Measurements from ENCODE around the gene PARD3. TPM values are rescaled to one million over a fixed set of nuclear protein-coding genes. Genes with fewer than 3 reads are reported as not detected.
"Not testable (repeated sequence)": the region's sequence is repeated elsewhere in the genome, so short reads cannot be mapped to it uniquely, and the experiment has no call there.

PARD3 gene
- total RNA-seq, 2 donors from 2014 or later = 41.7 to 48.8 TPM

- no peak for TF ChIP-seq CTCF (IDR thresholded peaks at IDR 0.05)
- H3K27me3 ChIP-seq = no peaks in the 10 kb centered on the region
- H3K36me3 ChIP-seq = no peaks in the 10 kb centered on the region
- H3K27ac ChIP-seq = no peak overlapping the region
- H3K9me3 ChIP-seq = no peaks in the 10 kb centered on the region
- intact Hi-C loops (cut with DNase I) = no loop called here
- no peak for DNase-seq
- H3K4me1 ChIP-seq = peaks cover 4% of the 10 kb centered on the region
- no peak overlapping the region for H3K9ac ChIP-seq (ENCODE audit: low read depth in 2 of 2, low read length in 2 of 2)
- no peak overlapping the region for H3K4me3 ChIP-seq
These were observed 165.7 kb downstream of the PARD3 start for GRCh38 chr10:34649385-34649784.

GRCh38 chr10:34648919-34649318 is 166.2 kb downstream of the PARD3 start:
- DNase-seq = no peak
- no peaks in the 10 kb centered on the region for H3K9me3 ChIP-seq
- H3K4me1 ChIP-seq = no peaks in the 10 kb centered on the region
- H3K4me3 ChIP-seq = no peak overlapping the region
- no peak overlapping the region for H3K27ac ChIP-seq
- no peak for TF ChIP-seq CTCF (IDR thresholded peaks at IDR 0.05)
- intact Hi-C loops (cut with DNase I) = no loop called here
- H3K36me3 ChIP-seq = no peaks in the 10 kb centered on the region
- no peaks in the 10 kb centered on the region for H3K27me3 ChIP-seq
- H3K9ac ChIP-seq (ENCODE audit: low read depth in 2 of 2, low read length in 2 of 2) = no peak overlapping the region

GRCh38 chr10:34647875-34648865 is 166.9 kb downstream of the PARD3 start:
- Histone ChIP-seq H3K27ac (no peak overlapping the region), H3K4me1 (no peaks in the 10 kb centered on the region), H3K36me3 (no peaks in the 10 kb centered on the region), H3K4me3 (no peak overlapping the region), H3K9me3 (no peaks in the 10 kb centered on the region), H3K9ac (ENCODE audit: low read depth in 2 of 2, low read length in 2 of 2) (no peak overlapping the region), H3K27me3 (no peaks in the 10 kb centered on the region)
- intact Hi-C loops (cut with DNase I) = no loop called here
- DNase-seq = no peak
- TF ChIP-seq CTCF (IDR thresholded peaks at IDR 0.05) = no peak

GRCh38 chr10:34647160-34647559 is 167.9 kb downstream of the PARD3 start:
- no peak for TF ChIP-seq CTCF (IDR thresholded peaks at IDR 0.05)
- Histone ChIP-seq H3K9ac (ENCODE audit: low read depth in 2 of 2, low read length in 2 of 2) (no peak overlapping the region), H3K27ac (no peak overlapping the region), H3K36me3 (no peaks in the 10 kb centered on the region), H3K4me3 (no peak overlapping the region), H3K27me3 (no peaks in the 10 kb centered on the region), H3K4me1 (no peaks in the 10 kb centered on the region), H3K9me3 (no peaks in the 10 kb centered on the region)
- intact Hi-C loops (cut with DNase I) = no loop called here
- DNase-seq = no peak

GRCh38 chr10:34646331-34646730 is 168.8 kb downstream of the PARD3 start:
- H3K27ac ChIP-seq = no peak overlapping the region
- intact Hi-C loops (cut with DNase I) = no loop called here
- H3K9ac ChIP-seq (ENCODE audit: low read depth in 2 of 2, low read length in 2 of 2) = no peak overlapping the region
- DNase-seq = no peak
- TF ChIP-seq CTCF (IDR thresholded peaks at IDR 0.05) = no peak
- H3K4me3 ChIP-seq = no peak overlapping the region
- no peaks in the 10 kb centered on the region for H3K4me1 ChIP-seq
- H3K9me3 ChIP-seq = no peaks in the 10 kb centered on the region
- no peaks in the 10 kb centered on the region for H3K36me3 ChIP-seq
- H3K27me3 ChIP-seq = no peaks in the 10 kb centered on the region

GRCh38 chr10:34644815-34645214 is 170.3 kb downstream of the PARD3 start:
- H3K27me3 ChIP-seq; H3K27ac ChIP-seq; DNase-seq; H3K36me3 ChIP-seq; H3K9ac ChIP-seq (ENCODE audit: low read depth in 2 of 2, low read length in 2 of 2); H3K4me1 ChIP-seq; H3K9me3 ChIP-seq; intact Hi-C loops (cut with DNase I); H3K4me3 ChIP-seq: not testable (repeated sequence)

All from colonic mucosa (tissue), 4 donors.